Skeletal muscle tissue (tissue), 4 donors: Measurements from ENCODE around the gene HTT. TPM values are rescaled to one million over a fixed set of nuclear protein-coding genes. Genes with fewer than 3 reads are reported as not detected.

Experiments
- H3K27ac ChIP-seq: one replicate; pipeline ENCODE4 v1.7.0; 2013; ENCODE audit warnings: mild to moderate bottlenecking, low read depth, low read length, inconsistent platforms
- H3K27me3 ChIP-seq, 3 donors: one replicate each; pipeline ENCODE4 v1.7.0; 2013; ENCODE audit warnings: low read length in 3 of 3; ENCODE audit not compliant: control insufficient read depth in 3 of 3, insufficient read depth in 3 of 3
- H3K36me3 ChIP-seq, 3 donors: one replicate each; pipeline ENCODE4 v1.7.0; 2013; ENCODE audit warnings: low read length in 3 of 3; ENCODE audit not compliant: control insufficient read depth in 3 of 3, insufficient read depth in 3 of 3
- H3K4me1 ChIP-seq, 3 donors: one replicate each; pipeline ENCODE4 v1.7.0; 2013; ENCODE audit warnings: low read length in 3 of 3, mild to moderate bottlenecking in 3 of 3; ENCODE audit not compliant: control insufficient read depth in 3 of 3, insufficient read depth in 3 of 3
- H3K4me3 ChIP-seq, 3 donors: one replicate each; pipeline ENCODE4 v1.7.0; 2013; ENCODE audit warnings: low read length in 3 of 3
- H3K9ac ChIP-seq, 3 donors: one replicate each; pipeline ENCODE4 v1.7.0; 2013; ENCODE audit warnings: low read length in 3 of 3, mild to moderate bottlenecking in 3 of 3, moderate library complexity in 2 of 3, low read depth in 1 of 3
- H3K9me3 ChIP-seq, 3 donors: one replicate each; pipeline ENCODE4 v1.7.0; 2013; ENCODE audit warnings: low read length in 3 of 3; ENCODE audit not compliant: control insufficient read depth in 3 of 3
- total RNA-seq: library from RNA; depleted of rRNA; stranded (reverse); fragments of >200 nt; gene quantifications from one replicate; pipeline ENCODE4 v1.2.3, GENCODE V29; 2014
- donor health status: Osteomylitis.

Gene HTT
- total RNA-seq, 1 donor from 2014 or later, result 43.8 TPM

DNA sequence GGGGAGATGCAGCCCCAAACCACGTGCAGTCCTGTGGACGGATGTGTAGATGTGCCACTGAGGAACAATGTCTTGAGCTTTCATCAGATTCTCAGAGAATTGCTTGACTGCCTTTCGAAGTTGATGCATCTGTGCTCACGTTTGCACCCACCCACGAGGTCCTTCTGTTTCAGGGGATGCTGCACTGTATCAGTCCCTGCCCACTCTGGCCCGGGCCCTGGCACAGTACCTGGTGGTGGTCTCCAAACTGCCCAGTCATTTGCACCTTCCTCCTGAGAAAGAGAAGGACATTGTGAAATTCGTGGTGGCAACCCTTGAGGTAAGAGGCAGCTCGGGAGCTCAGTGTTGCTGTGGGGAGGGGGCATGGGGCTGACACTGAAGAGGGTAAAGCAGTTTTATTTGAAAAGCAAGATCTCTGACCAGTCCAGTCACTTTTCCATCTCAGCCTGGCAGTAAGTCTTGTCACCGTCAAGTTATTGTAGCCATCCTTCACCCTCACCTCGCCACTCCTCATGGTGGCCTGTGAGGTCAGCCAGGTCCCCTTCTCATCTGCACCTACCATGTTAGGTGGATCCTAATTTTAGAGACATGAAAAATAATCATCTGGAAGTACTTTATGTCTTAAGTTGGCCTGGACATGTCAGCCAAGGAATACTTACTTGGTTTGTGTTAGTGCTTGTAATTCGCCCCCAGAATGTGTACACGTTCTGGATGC is 138.1 kb downstream of the HTT start:
- H3K9me3 ChIP-seq, result no peaks in the 10 kb centered on the region
- H3K27me3 ChIP-seq, result no peaks in the 10 kb centered on the region
- H3K4me1 ChIP-seq, result no peaks in the 10 kb centered on the region
- H3K27ac ChIP-seq, result no peak overlapping the region
- H3K9ac ChIP-seq, result no peak overlapping the region
- peaks cover 66 to 78% (median 72%) of the 10 kb centered on the region in 3 donors for H3K36me3 ChIP-seq
- no peak overlapping the region for H3K4me3 ChIP-seq

DNA sequence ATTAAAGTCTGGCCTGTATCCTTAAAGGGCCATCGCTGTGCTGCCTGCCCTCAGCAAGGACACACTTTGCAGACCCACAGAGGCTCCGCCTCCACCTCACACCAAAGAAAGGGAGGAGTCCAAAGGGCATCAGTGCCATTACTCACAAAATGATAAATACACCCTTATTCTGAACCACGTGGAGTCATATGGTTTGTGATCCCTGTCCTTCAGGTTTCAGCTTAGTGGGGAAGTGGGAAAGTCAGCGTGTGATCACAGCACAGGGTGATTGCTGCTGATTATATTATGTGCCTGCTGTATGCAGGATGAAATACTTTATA is 138.6 kb downstream of the HTT start:
- Histone ChIP-seq H3K4me1 (no peaks in the 10 kb centered on the region), H3K4me3 (no peak overlapping the region), H3K27me3 (no peaks in the 10 kb centered on the region), H3K9ac (no peak overlapping the region), H3K36me3 (peaks cover 70 to 79% (median 76%) of the 10 kb centered on the region in 3 donors), H3K27ac (no peak overlapping the region), H3K9me3 (no peaks in the 10 kb centered on the region)

DNA sequence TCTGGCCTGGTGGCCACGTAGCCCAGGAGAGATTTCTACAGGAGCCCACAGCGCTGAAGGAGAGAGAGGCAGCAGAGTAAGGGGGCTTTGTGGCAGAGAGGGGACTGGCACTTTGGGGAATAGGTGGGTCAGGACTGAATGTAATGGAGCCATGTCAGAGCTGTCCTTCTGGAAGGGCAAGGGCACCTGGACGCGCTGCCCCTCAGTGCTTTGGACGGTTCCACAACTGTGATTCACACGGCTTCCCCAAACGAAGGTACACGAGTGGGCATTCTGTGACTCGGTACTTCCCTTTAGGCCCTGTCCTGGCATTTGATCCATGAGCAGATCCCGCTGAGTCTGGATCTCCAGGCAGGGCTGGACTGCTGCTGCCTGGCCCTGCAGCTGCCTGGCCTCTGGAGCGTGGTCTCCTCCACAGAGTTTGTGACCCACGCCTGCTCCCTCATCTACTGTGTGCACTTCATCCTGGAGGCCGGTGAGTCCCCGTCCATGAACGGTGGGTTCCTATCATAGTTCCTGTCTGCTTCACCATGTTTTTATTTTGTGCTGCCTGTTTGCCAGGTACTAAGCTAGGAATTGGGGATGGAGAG is 139.3 kb downstream of the HTT start:
- peaks cover 71 to 80% (median 76%) of the 10 kb centered on the region in 3 donors for H3K36me3 ChIP-seq
- no peaks in the 10 kb centered on the region for H3K9me3 ChIP-seq
- no peak overlapping the region for H3K4me3 ChIP-seq
- H3K4me1 ChIP-seq, result no peaks in the 10 kb centered on the region
- H3K27me3 ChIP-seq, result no peaks in the 10 kb centered on the region
- no peak overlapping the region for H3K27ac ChIP-seq
- no peak overlapping the region for H3K9ac ChIP-seq

DNA sequence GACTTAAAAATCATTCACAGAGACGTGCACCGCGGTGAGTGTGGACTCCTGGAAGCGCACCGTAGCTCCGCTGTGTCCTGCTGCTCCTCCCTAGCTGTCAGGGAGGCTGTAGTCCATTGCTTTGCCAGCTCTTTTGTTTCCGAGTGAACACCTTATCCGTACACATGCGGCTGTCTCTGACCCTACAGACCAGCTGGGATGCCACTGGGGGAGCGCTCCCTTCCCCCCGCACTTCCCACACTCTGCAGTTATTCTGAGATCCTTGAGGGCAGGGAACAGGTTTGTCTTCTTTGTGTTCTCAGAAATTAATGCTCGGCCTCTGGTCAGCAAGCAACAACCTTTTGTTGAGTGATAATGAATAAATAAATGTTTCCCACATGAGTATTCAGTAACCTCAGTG is 140.8 kb downstream of the HTT start:
- H3K9me3 ChIP-seq, result no peaks in the 10 kb centered on the region
- no peak overlapping the region for H3K27ac ChIP-seq
- no peak overlapping the region for H3K9ac ChIP-seq
- H3K4me3 ChIP-seq, result no peak overlapping the region
- no peaks in the 10 kb centered on the region for H3K27me3 ChIP-seq
- peaks cover 66 to 72% (median 71%) of the 10 kb centered on the region in 3 donors for H3K36me3 ChIP-seq
- peaks cover 3 to 12% (median 6%) of the 10 kb centered on the region in 3 donors for H3K4me1 ChIP-seq

DNA sequence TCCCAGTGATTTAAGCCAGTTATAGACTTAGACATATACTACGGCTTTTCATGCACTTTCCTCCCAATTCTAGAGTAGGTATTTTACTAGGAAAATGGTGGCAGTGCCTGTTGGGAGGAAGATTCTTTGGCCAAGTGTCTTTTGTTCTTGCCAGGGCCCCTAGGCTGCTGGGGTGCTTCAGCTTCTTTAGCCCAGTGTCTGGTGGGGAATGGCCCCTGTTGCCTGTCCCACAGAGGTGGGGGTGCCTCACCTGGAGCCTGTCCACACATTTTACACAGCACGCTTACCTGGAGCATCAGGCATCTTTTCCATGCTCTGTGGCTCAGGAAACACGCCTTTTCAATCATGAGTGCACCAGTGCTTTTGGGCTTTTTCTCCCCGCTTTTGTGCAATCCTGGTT is 141.3 kb downstream of the HTT start:
- no peaks in the 10 kb centered on the region for H3K9me3 ChIP-seq
- H3K27me3 ChIP-seq, result no peaks in the 10 kb centered on the region
- H3K27ac ChIP-seq, result no peak overlapping the region
- peaks cover 8 to 17% (median 11%) of the 10 kb centered on the region in 3 donors for H3K4me1 ChIP-seq
- H3K36me3 ChIP-seq, result peaks cover 64 to 71% (median 70%) of the 10 kb centered on the region in 3 donors
- no peak overlapping the region for H3K9ac ChIP-seq
- no peak overlapping the region for H3K4me3 ChIP-seq

DNA sequence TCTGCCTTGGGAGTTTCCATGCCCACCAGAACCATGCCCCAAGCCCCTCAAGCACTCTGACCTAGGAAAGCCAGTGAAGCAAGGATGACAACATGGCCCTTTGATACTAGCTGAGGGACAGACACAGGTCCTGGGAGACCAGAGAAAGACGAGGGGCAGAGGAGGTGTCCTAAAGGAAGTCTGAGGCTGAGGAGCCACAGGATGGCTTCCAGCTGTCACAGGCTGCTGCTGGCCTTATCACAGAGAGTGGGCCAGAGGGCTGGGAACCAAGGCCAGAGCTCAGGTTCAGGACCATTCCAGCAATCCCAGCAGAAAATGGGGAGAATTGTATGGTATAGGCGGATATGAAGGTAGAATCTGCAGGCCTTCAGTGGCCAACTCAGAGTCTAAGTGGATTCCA is 142.8 kb downstream of the HTT start:
- Histone ChIP-seq H3K9ac (no peak overlapping the region), H3K27ac (no peak overlapping the region), H3K4me1 (peaks cover 21 to 32% (median 25%) of the 10 kb centered on the region in 3 donors), H3K4me3 (no peak overlapping the region), H3K36me3 (peaks cover 62 to 70% (median 64%) of the 10 kb centered on the region in 3 donors), H3K9me3 (no peaks in the 10 kb centered on the region), H3K27me3 (no peaks in the 10 kb centered on the region)

DNA sequence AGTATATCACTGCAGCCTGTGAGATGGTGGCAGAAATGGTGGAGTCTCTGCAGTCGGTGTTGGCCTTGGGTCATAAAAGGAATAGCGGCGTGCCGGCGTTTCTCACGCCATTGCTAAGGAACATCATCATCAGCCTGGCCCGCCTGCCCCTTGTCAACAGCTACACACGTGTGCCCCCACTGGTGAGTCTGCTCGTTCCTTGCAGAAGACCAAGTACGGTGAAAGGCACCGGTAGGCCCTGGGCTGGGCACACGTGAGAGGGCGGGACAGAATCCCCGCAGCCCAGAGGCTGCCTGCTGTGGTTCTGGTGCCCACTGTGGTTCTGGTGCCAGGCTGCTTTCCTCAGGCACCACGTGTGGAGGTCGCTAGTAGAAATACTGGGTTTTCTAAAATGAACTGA is 143.3 kb downstream of the HTT start:
- H3K27me3 ChIP-seq, result no peaks in the 10 kb centered on the region
- H3K4me1 ChIP-seq, result peaks cover 23 to 37% (median 29%) of the 10 kb centered on the region in 3 donors
- peaks cover 58 to 68% (median 60%) of the 10 kb centered on the region in 3 donors for H3K36me3 ChIP-seq
- H3K27ac ChIP-seq, result no peak overlapping the region
- no peak overlapping the region for H3K4me3 ChIP-seq
- no peaks in the 10 kb centered on the region for H3K9me3 ChIP-seq
- H3K9ac ChIP-seq, result no peak overlapping the region

DNA sequence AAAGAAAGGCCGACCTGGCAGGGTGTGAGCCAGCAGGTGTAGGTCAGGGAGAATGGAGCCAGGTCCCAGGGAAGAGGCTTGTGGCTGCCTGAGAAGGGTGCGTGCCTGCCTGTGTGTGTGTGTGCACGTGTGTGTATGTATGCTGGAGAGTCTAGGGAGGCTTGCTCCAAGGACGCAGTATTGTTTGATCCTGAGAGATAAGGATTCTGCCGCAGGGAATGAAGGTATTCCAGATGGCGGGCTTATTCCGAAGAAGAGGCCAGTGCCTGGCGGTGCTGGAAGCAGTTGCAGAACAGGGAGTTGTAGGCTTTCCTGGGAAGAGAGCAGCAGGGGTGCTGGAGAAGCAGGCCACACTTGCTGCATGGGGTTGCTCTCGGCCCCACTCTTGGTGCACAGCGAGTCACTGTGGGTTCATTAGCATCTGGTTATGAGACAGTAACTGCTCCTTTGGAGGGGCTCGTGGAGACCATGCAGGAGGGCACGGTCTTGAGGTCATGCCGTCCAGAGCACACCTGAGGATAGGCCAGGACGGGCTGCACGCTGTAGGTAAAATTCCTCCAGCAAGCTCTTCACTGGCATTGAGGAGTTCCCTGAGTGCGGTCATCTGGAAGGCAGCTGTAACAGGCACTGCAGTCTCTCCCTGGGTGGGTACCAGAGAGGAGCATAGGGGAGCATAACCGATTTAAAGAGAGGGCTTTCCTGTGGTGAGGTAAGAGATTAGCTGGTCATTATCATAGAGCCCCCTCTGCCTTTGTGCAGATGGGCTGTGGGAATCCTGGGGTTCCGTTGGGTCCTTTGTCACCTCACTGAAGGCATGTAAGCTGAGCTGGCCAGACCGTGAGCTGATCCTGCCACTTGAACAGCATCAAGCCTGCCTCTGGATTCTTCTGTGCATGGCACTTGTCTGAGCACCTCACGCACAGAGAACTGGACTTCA is 144.6 kb downstream of the HTT start:
- Histone ChIP-seq H3K27ac (no peak overlapping the region), H3K27me3 (no peaks in the 10 kb centered on the region), H3K9me3 (no peaks in the 10 kb centered on the region), H3K36me3 (peaks cover 57 to 68% (median 59%) of the 10 kb centered on the region in 3 donors), H3K4me1 (peaks cover 23 to 43% (median 31%) of the 10 kb centered on the region in 3 donors), H3K4me3 (no peak overlapping the region), H3K9ac (peak overlapping the region in 1 of 3 donors; percentile 54)

DNA sequence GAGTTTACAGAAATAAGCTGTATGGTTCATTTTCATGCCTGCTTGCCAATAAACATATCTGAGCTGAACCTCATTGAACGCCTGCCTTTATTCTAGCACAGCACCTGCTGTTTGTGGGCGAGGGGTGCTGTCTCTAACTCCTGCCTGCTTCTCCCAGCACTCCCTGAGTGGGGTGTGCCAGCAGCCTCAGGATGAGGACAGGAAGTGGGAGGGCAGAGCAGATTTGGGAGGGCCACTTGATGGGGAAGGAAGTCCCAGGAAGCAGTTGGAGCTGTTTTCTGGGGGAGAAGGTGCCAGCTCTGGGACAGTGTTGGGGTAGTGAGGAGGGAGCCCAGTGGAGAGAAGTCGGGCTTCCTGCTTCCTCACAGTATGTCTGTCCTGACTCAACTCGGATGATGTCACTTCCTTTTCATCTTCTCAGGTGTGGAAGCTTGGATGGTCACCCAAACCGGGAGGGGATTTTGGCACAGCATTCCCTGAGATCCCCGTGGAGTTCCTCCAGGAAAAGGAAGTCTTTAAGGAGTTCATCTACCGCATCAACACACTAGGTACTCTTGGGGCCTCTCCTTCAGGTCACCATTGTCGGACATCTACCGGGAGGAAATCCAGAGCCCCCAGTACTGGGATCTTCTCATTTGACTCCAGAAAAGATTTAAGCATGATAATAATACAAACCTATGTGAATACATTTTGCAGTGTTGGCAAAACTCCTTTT is 145.4 kb downstream of the HTT start:
- H3K27me3 ChIP-seq, result no peaks in the 10 kb centered on the region
- H3K4me1 ChIP-seq, result peaks cover 23 to 43% (median 31%) of the 10 kb centered on the region in 3 donors
- peak overlapping the region in 2 of 3 donors; percentile 12 to 54 for H3K9ac ChIP-seq
- H3K27ac ChIP-seq, result no peak overlapping the region
- no peaks in the 10 kb centered on the region for H3K9me3 ChIP-seq
- H3K4me3 ChIP-seq, result no peak overlapping the region
- peaks cover 55 to 72% (median 66%) of the 10 kb centered on the region in 3 donors for H3K36me3 ChIP-seq
